GM19239 (cell line): ENCODE measurements around the gene PLLP.

Source experiments
- DNase-seq: peaks from one replicate; pipeline ENCODE4 v3.0.0; 2011; ENCODE audit warnings: low spot score; ENCODE audit not compliant: insufficient read length
- FAIRE-seq: peaks from 2 replicates; lab custom pipeline; 2011; peaks lifted over from hg19 to GRCh38; lab: Jason Lieb, UNC

The PLLP gene

DNA sequence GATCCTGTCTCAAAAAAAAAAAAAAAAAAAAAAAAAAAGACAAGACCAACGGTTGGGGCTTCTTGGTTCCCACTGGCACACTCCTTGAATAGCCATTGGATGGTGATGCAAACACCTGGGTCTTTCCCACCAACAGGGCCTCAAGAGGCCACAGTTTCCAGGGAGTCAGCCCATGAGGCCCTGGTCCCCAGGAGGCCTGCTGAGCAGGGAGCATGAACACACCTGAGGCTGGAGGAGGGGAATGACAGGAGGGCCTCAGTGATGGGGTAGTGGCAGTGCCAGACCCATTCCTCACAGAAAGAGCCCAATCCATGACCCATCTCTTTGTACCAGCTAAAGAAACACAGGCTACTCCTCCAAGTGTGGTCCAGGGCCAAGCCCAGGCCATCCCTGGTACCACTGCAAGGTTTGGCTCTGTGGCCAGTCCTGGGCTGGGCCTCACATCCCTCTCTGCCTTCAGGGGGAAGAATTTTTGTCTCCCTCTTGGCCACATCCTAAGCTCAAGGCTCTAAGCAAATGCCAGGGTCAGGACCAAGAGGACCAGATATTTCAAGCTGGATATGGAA is 25.5 kb downstream of the PLLP start:
- FAIRE-seq (no peak), DNase-seq (no peak)

- no peak for DNase-seq
- no peak for FAIRE-seq
These were observed 26.1 kb downstream of the PLLP start for GRCh38 chr16:57258226-57258909.

GRCh38 chr16:57257455-57258070 is 26.9 kb downstream of the PLLP start:
- FAIRE-seq (no peak), DNase-seq (no peak)

- DNase-seq (no peak), FAIRE-seq (no peak)
These were observed 27.7 kb downstream of the PLLP start for GRCh38 chr16:57256601-57257395.

- DNase-seq: no peak
- FAIRE-seq: no peak
These were observed 28.6 kb downstream of the PLLP start for GRCh38 chr16:57255686-57256415.

DNA sequence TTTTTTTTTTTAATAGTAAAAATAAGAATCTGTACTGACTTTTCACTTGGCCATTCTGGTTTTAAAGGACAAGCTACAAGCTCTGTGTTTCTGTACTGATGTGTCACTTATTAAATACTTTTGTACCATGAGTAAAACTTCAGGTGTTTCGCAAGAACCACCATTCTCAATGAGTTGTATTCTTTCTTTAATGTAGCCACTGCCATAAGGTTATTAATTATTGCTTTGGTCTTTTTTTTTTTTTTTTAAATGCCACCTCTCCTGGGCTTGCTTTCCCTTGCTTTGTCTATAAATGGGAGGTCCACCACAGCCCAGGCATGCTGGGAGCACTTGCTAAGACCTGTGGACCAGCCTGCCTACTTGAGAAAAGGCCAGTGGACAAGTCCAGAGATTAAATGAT is 31.0 kb downstream of the PLLP start:
- DNase-seq (no peak), FAIRE-seq (no peak)

DNA sequence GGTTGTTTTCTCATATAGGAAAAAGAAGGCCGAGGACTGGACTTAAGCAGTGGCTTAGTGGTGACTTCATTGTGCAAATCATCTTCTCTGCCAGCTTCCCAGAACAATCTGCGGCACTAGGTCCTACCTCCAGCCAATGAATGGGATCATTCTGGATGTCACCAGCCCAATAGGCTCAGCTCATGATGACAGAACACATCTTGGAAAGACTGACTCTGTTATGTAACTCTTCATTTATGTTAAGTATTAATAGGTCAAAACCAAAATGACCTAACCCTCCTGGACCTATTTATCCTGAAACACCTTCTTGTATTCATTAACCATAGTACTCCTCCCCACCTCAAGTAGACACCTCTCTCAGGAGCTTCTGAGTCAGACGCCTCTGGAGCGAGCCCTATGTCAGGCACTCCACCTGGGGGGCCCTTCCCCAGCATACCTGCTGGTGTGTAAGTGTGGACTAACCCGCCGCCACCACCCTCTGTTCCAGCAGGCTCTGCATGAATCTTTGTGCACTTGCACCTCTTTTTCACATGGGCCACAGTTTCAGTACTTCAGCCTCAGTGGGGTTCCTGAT is 32.2 kb downstream of the PLLP start:
- no peak for DNase-seq
- FAIRE-seq: no peak

GRCh38 chr16:57251352-57251751 is 33.1 kb downstream of the PLLP start:
- no peak for DNase-seq
- no peak for FAIRE-seq

DNA sequence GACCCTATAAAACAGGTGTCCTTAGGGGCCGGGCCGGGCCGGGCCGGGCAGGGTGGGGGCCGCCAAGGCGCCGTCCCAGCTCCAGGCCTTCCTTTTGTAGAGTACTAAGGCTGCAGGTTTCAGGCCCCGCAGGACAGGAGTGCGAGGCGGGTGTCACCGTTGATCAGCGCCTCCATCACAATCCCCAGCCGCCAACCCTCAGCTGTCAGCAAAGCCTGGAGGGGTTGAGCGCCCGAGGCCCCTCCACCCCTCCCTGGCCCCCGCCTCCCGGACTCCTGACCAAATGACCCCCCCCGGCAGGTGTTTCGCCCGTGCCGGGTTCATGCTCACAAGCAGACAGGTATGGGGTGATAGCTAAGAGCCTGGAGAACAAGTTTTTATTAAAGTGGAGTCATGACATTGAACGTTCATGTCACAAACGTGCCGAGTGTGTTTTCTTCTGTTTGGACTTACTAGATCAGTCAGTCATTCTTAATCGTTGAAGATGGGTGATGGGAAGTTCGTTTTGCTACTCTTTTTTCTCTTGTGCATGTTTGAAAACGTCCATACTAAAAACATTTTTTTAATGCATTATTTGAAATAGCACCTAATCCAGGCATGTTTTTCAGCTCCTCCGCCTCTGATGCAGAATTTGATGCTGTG is 38.9 kb downstream of the PLLP start:
- FAIRE-seq: no peak
- DNase-seq: no peak

- FAIRE-seq: peak; percentile 98
- DNase-seq: peak; percentile 92
These were observed 39.6 kb downstream of the PLLP start, which contains the start of gene ARL2BP for GRCh38 chr16:57244767-57245471. Gene ARL2BP (plus strand): TSS chr16:57245259. CDS start chr16:57245368, 109 bp downstream.

GRCh38 chr16:57244463-57244766 is 40.1 kb downstream of the PLLP start:
- FAIRE-seq: no peak
- no peak for DNase-seq

DNA sequence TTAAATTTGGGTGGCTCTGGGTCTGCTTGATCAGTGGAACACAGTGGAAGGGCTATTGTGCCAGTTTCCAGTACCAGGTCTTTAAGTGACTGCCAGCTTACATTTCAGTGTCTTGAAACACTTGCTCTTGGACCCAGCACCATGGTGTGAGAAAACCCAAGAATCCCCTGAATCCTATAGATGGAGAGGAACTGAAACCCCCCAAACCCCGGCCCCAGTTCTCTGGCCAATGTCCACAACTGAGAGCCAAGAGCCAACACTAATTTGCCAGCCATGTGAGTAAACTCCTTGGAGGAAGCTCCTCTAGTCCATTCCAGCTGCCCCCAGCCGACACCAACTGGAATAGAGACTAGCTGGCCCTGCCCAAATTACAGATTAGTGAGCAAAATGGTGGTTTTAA is 41.8 kb downstream of the PLLP start:
- FAIRE-seq: no peak
- no peak for DNase-seq

- DNase-seq (peak; percentile 21), FAIRE-seq (peak; percentile 84)
These were observed 43.6 kb downstream of the PLLP start for GRCh38 chr16:57240851-57241250.

DNA sequence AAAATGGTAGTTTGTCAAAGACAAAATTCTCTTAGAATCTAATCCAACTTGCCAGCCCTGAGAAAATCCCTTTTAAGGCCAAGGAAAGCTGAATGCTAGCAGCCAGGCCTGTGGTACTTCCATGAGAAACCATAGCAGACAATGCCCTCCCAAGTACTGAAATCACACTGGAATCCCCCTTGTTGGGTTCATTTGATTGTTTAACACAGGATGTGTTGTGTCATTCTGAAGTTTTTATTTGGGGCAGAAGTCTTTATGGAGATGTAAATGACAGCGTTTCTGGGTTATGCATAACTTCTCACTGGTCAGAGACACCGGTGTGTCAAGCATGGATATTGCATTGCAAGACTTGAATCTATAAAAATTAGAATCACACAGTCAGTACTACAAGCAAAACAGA is 45.4 kb downstream of the PLLP start:
- no peak for FAIRE-seq
- DNase-seq: no peak

- FAIRE-seq (no peak), DNase-seq (no peak)
These were observed 45.8 kb downstream of the PLLP start for GRCh38 chr16:57238682-57239081.

DNA sequence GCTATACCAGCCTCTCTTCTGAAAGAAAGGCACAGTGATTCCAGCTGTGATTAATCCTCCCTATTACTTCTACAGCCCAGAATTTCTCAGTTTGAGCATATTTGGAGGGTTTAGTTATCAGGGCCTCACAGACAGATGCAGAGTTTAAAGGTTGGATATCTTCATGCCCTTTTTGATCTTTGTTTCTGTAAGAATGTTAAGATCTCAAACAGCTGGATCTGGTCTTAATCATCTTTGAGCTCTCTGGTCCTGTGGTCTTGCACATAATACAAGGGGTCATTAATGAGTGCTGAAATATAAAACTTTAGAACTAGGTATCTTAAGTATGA is 48.5 kb downstream of the PLLP start:
- FAIRE-seq (no peak), DNase-seq (no peak)

DNA sequence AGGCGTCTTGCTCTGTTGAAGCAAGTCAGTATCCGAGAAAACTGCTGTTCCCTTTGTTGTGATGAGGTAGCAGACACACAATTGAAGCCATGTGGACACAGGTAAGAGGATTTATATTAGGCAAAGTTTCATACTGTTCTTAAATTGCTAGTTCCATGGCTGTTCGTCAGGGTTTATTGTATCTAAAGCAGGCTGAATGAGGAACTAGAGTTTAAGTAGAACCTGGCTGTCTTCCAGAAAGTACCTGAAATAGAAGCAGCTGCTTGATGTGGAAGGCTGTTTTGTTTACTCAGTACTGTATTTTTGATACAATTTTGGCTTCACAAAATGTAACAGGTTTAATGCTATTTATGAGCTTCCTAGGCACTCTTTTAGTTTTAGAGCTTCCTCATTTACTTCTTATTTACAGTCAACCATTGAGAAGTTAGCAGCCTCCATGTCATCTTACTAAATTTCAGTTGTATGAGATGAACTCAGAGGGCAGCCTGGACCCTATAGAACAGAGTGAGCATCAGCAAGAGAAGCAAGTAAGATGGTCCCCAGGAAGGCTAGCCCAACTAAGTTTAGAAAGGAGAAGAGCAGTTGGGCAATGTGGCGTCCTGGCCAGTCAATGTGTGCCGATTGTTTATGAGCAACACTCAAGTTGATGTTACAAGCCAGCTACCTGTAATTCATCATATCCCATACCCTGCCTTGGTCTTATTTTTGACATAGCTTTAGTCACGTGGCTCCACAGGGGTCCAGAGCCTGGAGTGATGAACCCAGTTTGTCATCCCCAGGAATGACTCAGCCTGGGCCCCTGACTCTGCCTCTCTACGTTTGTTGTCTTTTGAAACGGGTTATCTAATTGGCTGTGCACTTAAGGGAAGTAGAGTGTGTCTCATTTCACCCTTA is 49.1 kb downstream of the PLLP start:
- DNase-seq: no peak
- peak; percentile 33 for FAIRE-seq

GRCh38 chr16:57234707-57235092 is 49.8 kb downstream of the PLLP start:
- no peak for FAIRE-seq

More at GRCh38 chr16:57234707-57235092, 49.8 kb downstream of the PLLP start:
- no peak for DNase-seq
